Hepatocyte (in vitro differentiated cells): ENCODE results near the gene TMEM121B. TPM values are rescaled to one million over a fixed set of nuclear protein-coding genes. Genes with fewer than 3 reads are reported as not detected.

ENCODE experiments used
- DNase-seq: peaks from one replicate; pipeline ENCODE4 v3.0.0-alpha.2; 2016; ENCODE audit warnings: low spot score
- H2AFZ ChIP-seq: fragments of 200-600 bp; sonication (generic); 2 replicates; pipeline ENCODE4 v1.6.0; 2016; ENCODE audit warnings: antibody characterized with exemption, mild to moderate bottlenecking
- H3K27ac ChIP-seq: fragments of 200-600 bp; sonication (generic); 2 replicates; pipeline ENCODE4 v1.5.1; 2016; ENCODE audit warnings: mild to moderate bottlenecking
- H3K27me3 ChIP-seq: fragments of 200-600 bp; sonication (generic); 2 replicates; pipeline ENCODE4 v1.6.1; 2016
- H3K36me3 ChIP-seq: fragments of 200-600 bp; sonication (generic); replicated peaks from 2 replicates; pipeline ENCODE4 v1.5.1; 2016; ENCODE audit warnings: low read depth; ENCODE audit not compliant: insufficient read depth
- H3K4me1 ChIP-seq: fragments of 200-600 bp; sonication (generic); 2 replicates; pipeline ENCODE4 v1.5.1; 2016; ENCODE audit warnings: mild to moderate bottlenecking, moderate library complexity; ENCODE audit not compliant: insufficient read depth
- H3K4me2 ChIP-seq: fragments of 200-600 bp; sonication (generic); 2 replicates; pipeline ENCODE4 v1.6.0; 2016
- H3K4me3 ChIP-seq: fragments of 200-600 bp; sonication (generic); 2 replicates; pipeline ENCODE4 v1.5.1; 2016; ENCODE audit warnings: mild to moderate bottlenecking
- H3K79me2 ChIP-seq: fragments of 200-600 bp; sonication (generic); 2 replicates; pipeline ENCODE4 v1.6.0; 2017; ENCODE audit warnings: mild to moderate bottlenecking
- H3K9me2 ChIP-seq: fragments of 200-600 bp; sonication (generic); replicated peaks from 2 replicates; pipeline ENCODE4 v1.6.0; 2017; ENCODE audit warnings: mild to moderate bottlenecking; ENCODE audit not compliant: insufficient read depth
- H3K9me3 ChIP-seq: fragments of 200-600 bp; sonication (generic); 2 replicates; pipeline ENCODE4 v1.5.1; 2016; ENCODE audit warnings: low read depth, mild to moderate bottlenecking
- H4K20me1 ChIP-seq: fragments of 200-600 bp; sonication (generic); 2 replicates; pipeline ENCODE4 v1.6.0; 2016; ENCODE audit warnings: mild to moderate bottlenecking; ENCODE audit not compliant: insufficient read depth, poor library complexity, severe bottlenecking
- EZH2 ChIP-seq: fragments of 200-600 bp; sonication (generic); IDR thresholded peaks from 2 replicates; pipeline ENCODE4 v1.6.1; 2016; ENCODE audit warnings: antibody characterized with exemption, mild to moderate bottlenecking, borderline replicate concordance
- EZH2phosphoT487 ChIP-seq: fragments of 200-600 bp; sonication (generic); IDR thresholded peaks from one replicate; pipeline ENCODE4 v1.6.1; 2018; ENCODE audit warnings: antibody characterized with exemption, mild to moderate bottlenecking, low read depth, moderate library complexity; ENCODE audit not compliant: unreplicated experiment, severe bottlenecking
- WGBS: methylation state at CpG from one replicate; pipeline ENCODE4 v1.1.6; 2016; ENCODE audit warnings: low lambda C conversion rate; ENCODE audit errors: missing lambda C conversion rate; 5-methylcytosine and 5-hydroxymethylcytosine counted together
- polyA plus RNA-seq: library from polyadenylated mRNA; unstranded; fragments of >200 nt; fragmentation: Nextera tagmentation; extraction: Ambion mirVana; gene quantifications from 2 replicates; pipeline ENCODE4 v1.2.1, GENCODE V29; 2016
- total RNA-seq: library from RNA; depleted of rRNA; stranded (reverse); fragments of >200 nt; gene quantifications from 2 replicates; pipeline ENCODE4 v1.2.3, GENCODE V29; 2014
- TF ChIP-seq, protein P1 (sequence below): fragments of 200-600 bp; sonication (generic); IDR thresholded peaks from 2 replicates; pipeline ENCODE4 v1.5.1; 2016; ENCODE audit warnings: antibody characterized with exemption, mild to moderate bottlenecking; ENCODE audit not compliant: poor library complexity

Gene TMEM121B
- total and polyA plus RNA-seq, 2 experiments from 2014 or later = 0.30 to 0.50 TPM

DNA sequence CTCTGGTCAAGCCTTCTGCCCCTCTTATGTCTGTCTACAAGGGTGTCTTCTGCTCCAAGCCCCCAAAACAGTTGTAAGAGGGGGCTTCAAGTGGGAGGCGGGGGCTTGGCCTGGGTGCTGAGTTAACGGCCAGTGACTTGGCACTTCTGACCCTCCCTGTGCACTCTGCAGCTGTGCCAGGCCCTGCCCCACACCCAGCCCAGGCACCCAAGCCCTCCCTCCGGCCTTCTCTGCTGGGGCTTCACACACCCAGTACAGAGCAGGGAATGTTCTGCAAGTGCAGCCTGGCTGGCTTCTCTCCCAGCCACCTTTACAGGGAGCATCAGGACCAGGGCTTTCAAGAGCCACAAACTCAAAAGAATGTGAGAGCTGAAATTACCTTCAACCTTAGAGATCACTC, 3.8 kb downstream of the TMEM121B start:
- H3K27ac ChIP-seq = no peak overlapping the region
- no peaks in the 10 kb centered on the region for H3K36me3 ChIP-seq
- no peaks in the 10 kb centered on the region for H4K20me1 ChIP-seq
- no peaks in the 10 kb centered on the region for H3K79me2 ChIP-seq
- H3K27me3 ChIP-seq = peaks cover 27% of the 10 kb centered on the region
- no peaks in the 10 kb centered on the region for H3K4me1 ChIP-seq
- H2AFZ ChIP-seq = no peak overlapping the region
- WGBS = 84% methylated on average over 3 of the region's 3 CpGs
- H3K4me3 ChIP-seq = no peak overlapping the region
- no peak overlapping the region for H3K4me2 ChIP-seq
- TF ChIP-seq EZH2 (no peak), EZH2phosphoT487 (no peak)
- TF ChIP-seq, protein P1, sequence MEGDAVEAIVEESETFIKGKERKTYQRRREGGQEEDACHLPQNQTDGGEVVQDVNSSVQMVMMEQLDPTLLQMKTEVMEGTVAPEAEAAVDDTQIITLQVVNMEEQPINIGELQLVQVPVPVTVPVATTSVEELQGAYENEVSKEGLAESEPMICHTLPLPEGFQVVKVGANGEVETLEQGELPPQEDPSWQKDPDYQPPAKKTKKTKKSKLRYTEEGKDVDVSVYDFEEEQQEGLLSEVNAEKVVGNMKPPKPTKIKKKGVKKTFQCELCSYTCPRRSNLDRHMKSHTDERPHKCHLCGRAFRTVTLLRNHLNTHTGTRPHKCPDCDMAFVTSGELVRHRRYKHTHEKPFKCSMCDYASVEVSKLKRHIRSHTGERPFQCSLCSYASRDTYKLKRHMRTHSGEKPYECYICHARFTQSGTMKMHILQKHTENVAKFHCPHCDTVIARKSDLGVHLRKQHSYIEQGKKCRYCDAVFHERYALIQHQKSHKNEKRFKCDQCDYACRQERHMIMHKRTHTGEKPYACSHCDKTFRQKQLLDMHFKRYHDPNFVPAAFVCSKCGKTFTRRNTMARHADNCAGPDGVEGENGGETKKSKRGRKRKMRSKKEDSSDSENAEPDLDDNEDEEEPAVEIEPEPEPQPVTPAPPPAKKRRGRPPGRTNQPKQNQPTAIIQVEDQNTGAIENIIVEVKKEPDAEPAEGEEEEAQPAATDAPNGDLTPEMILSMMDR = no peak
- H3K9me3 ChIP-seq = no peaks in the 10 kb centered on the region
- H3K9me2 ChIP-seq = no peaks in the 10 kb centered on the region
- DNase-seq = no peak

DNA sequence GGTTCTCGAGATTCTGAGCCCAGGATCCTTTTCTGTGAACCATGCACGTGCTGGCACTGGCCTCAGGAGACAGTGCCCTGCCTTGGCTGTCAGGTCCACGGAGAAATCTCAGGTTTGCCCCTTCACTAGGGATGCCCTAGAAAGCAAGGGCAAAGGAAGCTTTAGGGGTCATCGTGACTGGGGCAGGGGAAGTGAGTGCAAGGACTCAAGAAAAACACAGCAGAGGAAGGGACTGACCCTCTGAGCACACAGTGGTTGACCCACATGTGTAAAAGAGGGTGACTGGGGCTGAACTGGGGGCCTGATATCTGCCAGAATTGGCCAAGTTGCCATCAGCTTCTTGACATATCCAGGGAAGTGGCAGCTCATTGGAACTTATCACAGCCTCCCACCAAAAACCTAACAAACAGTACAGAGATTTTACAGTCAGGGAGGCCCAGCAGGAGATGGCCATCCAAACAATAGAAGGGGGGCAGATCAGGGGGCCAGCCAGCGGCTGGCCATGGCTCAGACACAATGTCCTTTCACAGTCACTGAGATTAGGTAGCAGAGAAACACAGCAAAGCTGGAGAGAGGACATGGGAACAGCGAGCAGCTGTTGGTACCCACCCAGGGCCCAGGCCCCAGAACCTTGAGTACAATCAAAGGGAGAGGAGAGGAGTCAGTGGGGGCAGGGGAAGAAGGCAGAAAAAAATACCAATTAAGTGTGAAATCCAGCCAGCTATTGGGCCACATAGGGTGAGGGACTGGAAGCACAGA, 4.4 kb downstream of the TMEM121B start:
- Histone ChIP-seq H3K9me3 (no peaks in the 10 kb centered on the region), H3K27me3 (peaks cover 20% of the 10 kb centered on the region), H3K4me3 (no peak overlapping the region), H3K4me1 (no peaks in the 10 kb centered on the region), H3K79me2 (no peaks in the 10 kb centered on the region), H3K4me2 (no peak overlapping the region), H3K36me3 (no peaks in the 10 kb centered on the region), H3K9me2 (no peaks in the 10 kb centered on the region), H3K27ac (no peak overlapping the region), H2AFZ (no peak overlapping the region), H4K20me1 (no peaks in the 10 kb centered on the region)
- TF ChIP-seq EZH2phosphoT487 = no peak
- no peak for TF ChIP-seq EZH2
- TF ChIP-seq, protein P1 = no peak
- 50% methylated on average over 6 of the region's 6 CpGs for WGBS
- no peak for DNase-seq

DNA sequence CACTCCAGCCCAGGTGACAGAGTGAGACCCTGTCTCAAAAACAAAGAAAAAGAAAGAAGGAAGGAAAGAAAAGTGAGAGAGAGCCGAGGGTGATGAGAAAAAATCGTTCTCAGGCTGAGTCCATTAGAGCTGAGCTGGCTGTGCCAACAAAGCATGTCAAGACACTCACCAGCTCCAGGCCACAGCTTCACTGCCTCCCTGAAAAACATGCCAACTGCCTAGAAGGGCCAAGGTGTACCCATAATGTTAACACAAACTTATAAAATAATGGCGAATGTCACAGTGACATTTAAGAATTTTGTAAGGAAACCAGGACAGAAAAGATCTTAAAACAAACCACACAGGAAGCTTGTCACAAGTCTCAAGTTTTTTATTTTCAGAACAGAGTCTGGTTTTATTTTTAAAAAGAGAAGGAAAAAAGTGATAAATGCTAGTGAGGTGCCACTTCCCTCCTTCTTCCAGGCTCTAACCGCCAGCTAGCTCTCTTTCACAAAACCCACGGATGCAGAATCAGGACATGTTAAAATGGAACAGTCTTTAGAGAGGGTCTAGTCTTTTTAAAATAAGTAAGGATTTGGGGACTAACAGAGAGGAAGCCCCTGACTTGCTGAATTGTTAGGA, 5.1 kb downstream of the TMEM121B start:
- 86% methylated on average over 5 of the region's 5 CpGs for WGBS

More for the DNA sequence above, 5.1 kb downstream of the TMEM121B start:
- no peak overlapping the region for H3K4me2 ChIP-seq
- no peak overlapping the region for H3K4me3 ChIP-seq
- TF ChIP-seq EZH2 (no peak), EZH2phosphoT487 (no peak)
- TF ChIP-seq, protein P1 = no peak
- H3K9me2 ChIP-seq = no peaks in the 10 kb centered on the region
- no peaks in the 10 kb centered on the region for H3K36me3 ChIP-seq
- DNase-seq = no peak
- H3K79me2 ChIP-seq = no peaks in the 10 kb centered on the region
- H3K4me1 ChIP-seq = no peaks in the 10 kb centered on the region
- no peaks in the 10 kb centered on the region for H4K20me1 ChIP-seq
- peaks cover 17% of the 10 kb centered on the region for H3K27me3 ChIP-seq
- no peak overlapping the region for H2AFZ ChIP-seq
- no peak overlapping the region for H3K27ac ChIP-seq
- no peaks in the 10 kb centered on the region for H3K9me3 ChIP-seq
